WI38 (cell line): ENCODE measurements around the gene DNHD1.

Source experiments
- H3K4me3 ChIP-seq: 2 replicates; pipeline ENCODE4 v1.5.1; 2011; ENCODE audit warnings: low read depth, mild to moderate bottlenecking, control low read depth, low read length
- CTCF ChIP-seq: IDR thresholded peaks from 2 replicates; pipeline ENCODE4 v1.5.1; 2012; ENCODE audit warnings: low read depth, mild to moderate bottlenecking, control low read depth, low read length

DNHD1 gene

GRCh38 chr11:6563121-6563619 lies 66.1 kb downstream of the DNHD1 start:
- H3K4me3 ChIP-seq: no peak overlapping the region
- no peak for TF ChIP-seq CTCF

- no peak overlapping the region for H3K4me3 ChIP-seq
- no peak for TF ChIP-seq CTCF
Measured at GRCh38 chr11:6563667-6564066, 66.6 kb downstream of the DNHD1 start.

- TF ChIP-seq CTCF: no peak
- no peak overlapping the region for H3K4me3 ChIP-seq
Measured at GRCh38 chr11:6565325-6565724, 68.2 kb downstream of the DNHD1 start.

GRCh38 chr11:6565988-6566703 lies 69.1 kb downstream of the DNHD1 start:
- TF ChIP-seq CTCF: no peak
- no peak overlapping the region for H3K4me3 ChIP-seq

DNA sequence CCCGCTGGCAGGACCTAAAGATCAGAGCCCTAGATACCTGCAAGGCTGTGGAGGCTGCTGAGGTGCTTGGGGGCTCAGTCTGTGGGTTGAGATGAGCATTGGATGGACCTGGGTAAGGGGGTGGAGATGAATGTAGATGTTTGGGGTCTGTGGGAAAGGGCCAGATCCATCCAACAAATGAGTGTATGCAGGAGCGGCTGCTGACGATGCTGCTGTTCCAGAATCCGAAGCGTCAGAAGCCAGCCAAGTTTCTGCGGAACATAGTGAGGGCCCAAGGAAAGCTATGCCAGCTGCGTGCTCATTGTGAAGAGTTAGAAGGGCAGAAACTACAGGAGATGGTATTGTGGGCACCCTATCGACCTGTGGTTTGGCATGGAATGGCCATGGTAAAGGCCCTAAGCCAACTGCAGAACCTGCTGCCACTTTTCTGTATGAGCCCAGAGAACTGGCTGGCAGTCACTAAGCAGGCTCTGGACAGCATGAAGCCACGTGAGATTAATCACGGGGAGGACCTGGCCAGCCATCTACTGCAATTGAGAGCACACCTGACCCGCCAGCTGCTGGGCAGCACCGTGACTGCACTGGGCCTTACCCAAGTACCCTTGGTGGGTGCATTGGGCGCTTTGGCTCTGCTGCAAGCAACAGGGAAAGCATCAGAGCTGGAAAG lies 69.8 kb downstream of the DNHD1 start:
- no peak for TF ChIP-seq CTCF
- H3K4me3 ChIP-seq: no peak overlapping the region

DNA sequence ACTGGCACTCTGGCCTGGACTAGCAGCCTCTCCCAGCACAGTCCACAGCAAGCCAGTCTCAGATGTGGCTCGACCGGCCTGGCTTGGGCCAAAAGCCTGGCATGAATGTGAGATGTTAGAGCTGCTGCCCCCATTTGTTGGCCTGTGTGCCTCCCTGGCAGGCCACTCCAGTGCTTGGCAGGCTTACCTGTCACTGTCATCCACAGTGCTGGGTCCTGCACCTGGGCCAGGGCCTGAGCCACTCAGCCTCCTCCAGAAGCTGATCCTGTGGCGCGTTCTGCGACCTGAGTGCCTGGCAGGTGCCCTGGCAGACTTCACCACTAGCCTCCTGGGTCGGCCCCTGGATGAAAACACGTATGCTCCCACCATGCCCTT lies 70.3 kb downstream of the DNHD1 start:
- no peak overlapping the region for H3K4me3 ChIP-seq
- no peak for TF ChIP-seq CTCF

GRCh38 chr11:6568191-6568918 lies 71.3 kb downstream of the DNHD1 start:
- no peak for TF ChIP-seq CTCF
- no peak overlapping the region for H3K4me3 ChIP-seq
